ENCODE measurements around the gene RTRAF.

- TF ChIP-seq, protein P1, sequence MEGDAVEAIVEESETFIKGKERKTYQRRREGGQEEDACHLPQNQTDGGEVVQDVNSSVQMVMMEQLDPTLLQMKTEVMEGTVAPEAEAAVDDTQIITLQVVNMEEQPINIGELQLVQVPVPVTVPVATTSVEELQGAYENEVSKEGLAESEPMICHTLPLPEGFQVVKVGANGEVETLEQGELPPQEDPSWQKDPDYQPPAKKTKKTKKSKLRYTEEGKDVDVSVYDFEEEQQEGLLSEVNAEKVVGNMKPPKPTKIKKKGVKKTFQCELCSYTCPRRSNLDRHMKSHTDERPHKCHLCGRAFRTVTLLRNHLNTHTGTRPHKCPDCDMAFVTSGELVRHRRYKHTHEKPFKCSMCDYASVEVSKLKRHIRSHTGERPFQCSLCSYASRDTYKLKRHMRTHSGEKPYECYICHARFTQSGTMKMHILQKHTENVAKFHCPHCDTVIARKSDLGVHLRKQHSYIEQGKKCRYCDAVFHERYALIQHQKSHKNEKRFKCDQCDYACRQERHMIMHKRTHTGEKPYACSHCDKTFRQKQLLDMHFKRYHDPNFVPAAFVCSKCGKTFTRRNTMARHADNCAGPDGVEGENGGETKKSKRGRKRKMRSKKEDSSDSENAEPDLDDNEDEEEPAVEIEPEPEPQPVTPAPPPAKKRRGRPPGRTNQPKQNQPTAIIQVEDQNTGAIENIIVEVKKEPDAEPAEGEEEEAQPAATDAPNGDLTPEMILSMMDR (IDR thresholded peaks at IDR 0.05; ENCODE audit: poor library complexity, severe bottlenecking) = no peak
- TF ChIP-seq EZH2 (IDR thresholded peaks at IDR 0.05; ENCODE audit: borderline replicate concordance, insufficient read depth, low read length, poor library complexity, severe bottlenecking) (no peak), POLR2AphosphoS5 (IDR thresholded peaks at IDR 0.05) (no peak), EP300 (conservative IDR thresholded peaks at IDR 0.05; ENCODE audit: poor library complexity, severe bottlenecking) (no peak)
Measured at GRCh38 chr14:52010173-52010693, 20.9 kb downstream of the RTRAF start.

Data from neural cell (in vitro differentiated cells).